Measurements from ENCODE around the gene RNU7-1. TPM values are rescaled to one million over a fixed set of nuclear protein-coding genes. Genes with fewer than 3 reads are reported as not detected.

RNU7-1 gene
- total RNA-seq, 1 donor from 2014 or later, result not detected

DNA sequence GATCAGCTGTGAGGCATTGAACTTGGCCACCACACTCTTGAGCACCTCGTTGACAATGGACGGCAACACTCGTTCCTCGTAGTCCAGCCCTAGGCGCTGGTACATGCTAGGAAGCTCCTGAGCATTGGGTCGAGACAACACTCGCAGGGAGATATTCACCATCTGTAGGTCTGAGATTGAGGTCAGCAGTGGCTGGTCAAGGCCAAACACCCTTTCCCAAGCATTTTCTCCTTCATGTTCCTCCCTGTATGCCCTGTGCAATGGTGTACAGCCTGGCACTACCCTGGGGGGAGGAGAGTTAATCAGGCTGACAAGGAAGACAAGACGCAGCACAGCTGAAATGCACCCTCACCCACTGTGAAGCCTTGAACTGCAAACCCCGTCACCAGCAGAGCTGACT is 24.8 kb downstream of the RNU7-1 start:
- Mint-ChIP-seq H3K4me1 (ENCODE audit: unreplicated experiment) (peaks cover 37% of the 10 kb centered on the region), H3K9me3 (ENCODE audit: unreplicated experiment) (no peaks in the 10 kb centered on the region), H3K27me3 (ENCODE audit: unreplicated experiment) (peaks cover 20% of the 10 kb centered on the region), H3K4me3 (ENCODE audit: unreplicated experiment) (peak overlapping the region; percentile 100), H3K36me3 (ENCODE audit: low read depth, unreplicated experiment) (peaks cover 31% of the 10 kb centered on the region), H3K27ac (ENCODE audit: unreplicated experiment) (peak overlapping the region; percentile 89)
- no peak for TF ChIP-seq CTCF (IDR thresholded peaks at IDR 0.05; ENCODE audit: unreplicated experiment)
- DNase-seq (ENCODE audit: low spot score), result no peak

- no peaks in the 10 kb centered on the region for H3K9me3 Mint-ChIP-seq (ENCODE audit: unreplicated experiment)
- H3K36me3 Mint-ChIP-seq (ENCODE audit: low read depth, unreplicated experiment), result peaks cover 31% of the 10 kb centered on the region
- H3K4me3 Mint-ChIP-seq (ENCODE audit: unreplicated experiment), result peak overlapping the region; percentile 100
- peaks cover 18% of the 10 kb centered on the region for H3K27me3 Mint-ChIP-seq (ENCODE audit: unreplicated experiment)
- no peak for TF ChIP-seq CTCF (IDR thresholded peaks at IDR 0.05; ENCODE audit: unreplicated experiment)
- H3K4me1 Mint-ChIP-seq (ENCODE audit: unreplicated experiment), result peaks cover 30% of the 10 kb centered on the region
- DNase-seq (ENCODE audit: low spot score), result no peak
- peak overlapping the region; percentile 90 for H3K27ac Mint-ChIP-seq (ENCODE audit: unreplicated experiment)
Measured at GRCh38 chr12:6970096-6970527, 26.5 kb downstream of the RNU7-1 start.

GRCh38 chr12:6974180-6974579 is 30.6 kb downstream of the RNU7-1 start:
- peaks cover 36% of the 10 kb centered on the region for H3K36me3 Mint-ChIP-seq (ENCODE audit: low read depth, unreplicated experiment)
- H3K27ac Mint-ChIP-seq (ENCODE audit: unreplicated experiment), result no peak overlapping the region
- no peak overlapping the region for H3K4me3 Mint-ChIP-seq (ENCODE audit: unreplicated experiment)
- no peaks in the 10 kb centered on the region for H3K9me3 Mint-ChIP-seq (ENCODE audit: unreplicated experiment)
- no peak for TF ChIP-seq CTCF (IDR thresholded peaks at IDR 0.05; ENCODE audit: unreplicated experiment)
- DNase-seq (ENCODE audit: low spot score), result no peak
- H3K27me3 Mint-ChIP-seq (ENCODE audit: unreplicated experiment), result peaks cover 12% of the 10 kb centered on the region
- peaks cover 16% of the 10 kb centered on the region for H3K4me1 Mint-ChIP-seq (ENCODE audit: unreplicated experiment)

- Mint-ChIP-seq H3K27me3 (ENCODE audit: unreplicated experiment) (peaks cover 10% of the 10 kb centered on the region), H3K4me3 (ENCODE audit: unreplicated experiment) (peak overlapping the region; percentile 9), H3K27ac (ENCODE audit: unreplicated experiment) (peak overlapping the region; percentile 37), H3K36me3 (ENCODE audit: low read depth, unreplicated experiment) (peaks cover 34% of the 10 kb centered on the region), H3K4me1 (ENCODE audit: unreplicated experiment) (peaks cover 9% of the 10 kb centered on the region), H3K9me3 (ENCODE audit: unreplicated experiment) (no peaks in the 10 kb centered on the region)
- no peak for DNase-seq (ENCODE audit: low spot score)
- TF ChIP-seq CTCF (IDR thresholded peaks at IDR 0.05; ENCODE audit: unreplicated experiment), result no peak
Measured at GRCh38 chr12:6975297-6976032, 31.8 kb downstream of the RNU7-1 start.

GRCh38 chr12:6977653-6978052 is 34.0 kb downstream of the RNU7-1 start:
- DNase-seq (ENCODE audit: low spot score), result no peak
- no peaks in the 10 kb centered on the region for H3K9me3 Mint-ChIP-seq (ENCODE audit: unreplicated experiment)
- no peak overlapping the region for H3K27ac Mint-ChIP-seq (ENCODE audit: unreplicated experiment)

More at GRCh38 chr12:6977653-6978052, 34.0 kb downstream of the RNU7-1 start:
- H3K36me3 Mint-ChIP-seq (ENCODE audit: low read depth, unreplicated experiment), result peaks cover 39% of the 10 kb centered on the region
- peaks cover 1% of the 10 kb centered on the region for H3K27me3 Mint-ChIP-seq (ENCODE audit: unreplicated experiment)
- H3K4me3 Mint-ChIP-seq (ENCODE audit: unreplicated experiment), result no peak overlapping the region
- no peaks in the 10 kb centered on the region for H3K4me1 Mint-ChIP-seq (ENCODE audit: unreplicated experiment)
- no peak for TF ChIP-seq CTCF (IDR thresholded peaks at IDR 0.05; ENCODE audit: unreplicated experiment)
